ENCODE measurements around the gene SPATC1L. TPM values are rescaled to one million over a fixed set of nuclear protein-coding genes. Genes with fewer than 3 reads are reported as not detected.

SPATC1L gene
- polyA plus RNA-seq, 2 of the 4 experiments (the other 2 are of a cell fraction), result 0.14 TPM; not detected in 1

DNA sequence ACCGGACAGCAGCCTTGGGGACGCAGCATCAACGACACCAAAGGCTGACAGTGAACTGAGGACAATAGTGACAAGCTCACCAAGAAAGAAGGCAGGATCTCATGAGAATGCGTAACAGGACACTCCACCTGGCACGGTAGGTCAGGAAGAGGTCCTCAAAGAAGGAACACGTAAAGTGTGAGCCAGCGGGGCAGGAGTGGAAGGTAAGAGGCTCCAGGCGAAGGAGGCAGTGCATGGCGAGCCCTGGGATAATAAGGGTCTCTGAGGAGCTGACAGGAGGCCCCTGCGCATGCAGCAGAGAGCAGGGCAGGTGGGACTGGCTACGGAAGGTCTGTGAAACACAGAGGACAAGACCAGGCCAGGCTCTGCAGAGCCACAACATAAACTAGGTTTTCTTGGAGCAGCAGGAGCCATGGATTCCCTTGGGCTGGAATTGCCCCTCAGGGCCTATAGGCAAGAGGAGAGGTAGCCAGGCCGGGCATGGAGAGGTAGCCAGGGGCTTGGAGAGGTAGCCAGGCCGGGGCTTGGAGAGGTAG, 36.1 kb upstream of the SPATC1L start:
- Histone ChIP-seq H3K9me3 (no peaks in the 10 kb centered on the region), H3K4me2 (no peak overlapping the region), H3K4me1 (no peaks in the 10 kb centered on the region), H3K27ac (no peak overlapping the region), H3K4me3 (no peak overlapping the region)
- 88% methylated on average over 13 of the region's 13 CpGs for WGBS (ENCODE audit: missing lambda C conversion rate)
- ChIA-PET CTCF (no interaction called here), POLR2A (no interaction called here)
- TF ChIP-seq CHD4 (IDR thresholded peaks at IDR 0.05; ENCODE audit: borderline replicate concordance) (no peak), HDAC2 (IDR thresholded peaks at IDR 0.05) (no peak), RFX5 (IDR thresholded peaks at IDR 0.05) (no peak), HEYL (CRISPR knock-in tag; IDR thresholded peaks at IDR 0.05) (no peak), NPAS2 (CRISPR knock-in tag; IDR thresholded peaks at IDR 0.05; ENCODE audit: borderline replicate concordance) (no peak)
- FAIRE-seq (no peak), DNase-seq (ENCODE audit: low read depth in 1 of 2, low spot score in 1 of 2) (no peak), ATAC-seq (no peak)

DNA sequence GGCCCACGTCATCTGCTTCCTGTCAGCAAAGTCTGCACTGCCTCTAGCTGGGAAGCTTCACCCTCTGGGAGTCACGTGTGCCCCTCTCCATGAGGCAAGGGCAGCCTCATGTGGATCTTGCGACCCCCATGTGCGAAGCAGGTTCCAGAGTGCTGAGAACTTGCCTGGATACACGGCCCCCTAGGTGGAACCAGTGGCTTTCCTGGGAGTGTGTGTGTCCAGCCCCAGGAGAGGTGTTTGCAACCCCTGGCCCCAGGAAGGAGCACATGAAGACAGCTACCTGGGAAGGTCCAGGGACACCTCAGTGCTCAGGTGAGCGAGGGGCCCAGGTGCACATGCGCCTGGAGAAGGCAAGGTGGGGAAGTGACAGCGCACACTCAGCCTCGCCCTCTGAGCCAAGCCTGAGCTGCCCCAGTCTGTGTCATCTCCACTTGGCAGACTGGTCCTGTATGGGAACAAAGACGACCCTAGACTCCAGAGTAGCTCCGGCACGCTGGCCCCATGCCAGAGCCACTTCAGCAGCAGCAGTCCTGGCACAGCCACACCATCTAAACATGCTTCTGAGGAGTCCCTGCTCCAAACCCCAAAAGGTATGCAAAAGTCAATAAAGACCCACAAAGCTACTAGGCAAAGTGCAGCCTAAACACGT, 35.5 kb upstream of the SPATC1L start:
- CTCF ChIA-PET, result no interaction called here
- FAIRE-seq, result no peak
- TF ChIP-seq FOSB (CRISPR knock-in tag; IDR thresholded peaks at IDR 0.05), result no peak
- no peak for TF ChIP-seq MAZ (IDR thresholded peaks at IDR 0.05; ENCODE audit: borderline replicate concordance, low read depth, low read length)
- TF ChIP-seq, protein P1, sequence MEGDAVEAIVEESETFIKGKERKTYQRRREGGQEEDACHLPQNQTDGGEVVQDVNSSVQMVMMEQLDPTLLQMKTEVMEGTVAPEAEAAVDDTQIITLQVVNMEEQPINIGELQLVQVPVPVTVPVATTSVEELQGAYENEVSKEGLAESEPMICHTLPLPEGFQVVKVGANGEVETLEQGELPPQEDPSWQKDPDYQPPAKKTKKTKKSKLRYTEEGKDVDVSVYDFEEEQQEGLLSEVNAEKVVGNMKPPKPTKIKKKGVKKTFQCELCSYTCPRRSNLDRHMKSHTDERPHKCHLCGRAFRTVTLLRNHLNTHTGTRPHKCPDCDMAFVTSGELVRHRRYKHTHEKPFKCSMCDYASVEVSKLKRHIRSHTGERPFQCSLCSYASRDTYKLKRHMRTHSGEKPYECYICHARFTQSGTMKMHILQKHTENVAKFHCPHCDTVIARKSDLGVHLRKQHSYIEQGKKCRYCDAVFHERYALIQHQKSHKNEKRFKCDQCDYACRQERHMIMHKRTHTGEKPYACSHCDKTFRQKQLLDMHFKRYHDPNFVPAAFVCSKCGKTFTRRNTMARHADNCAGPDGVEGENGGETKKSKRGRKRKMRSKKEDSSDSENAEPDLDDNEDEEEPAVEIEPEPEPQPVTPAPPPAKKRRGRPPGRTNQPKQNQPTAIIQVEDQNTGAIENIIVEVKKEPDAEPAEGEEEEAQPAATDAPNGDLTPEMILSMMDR (IDR thresholded peaks at IDR 0.05), result no peak
- TF ChIP-seq CBX2 (IDR thresholded peaks at IDR 0.05; ENCODE audit: borderline replicate concordance, low read depth), result no peak
- no peak for TF ChIP-seq BHLHE40 (IDR thresholded peaks at IDR 0.05; ENCODE audit: low read depth, low read length)
- TF ChIP-seq HEYL (CRISPR knock-in tag; IDR thresholded peaks at IDR 0.05), result no peak

DNA sequence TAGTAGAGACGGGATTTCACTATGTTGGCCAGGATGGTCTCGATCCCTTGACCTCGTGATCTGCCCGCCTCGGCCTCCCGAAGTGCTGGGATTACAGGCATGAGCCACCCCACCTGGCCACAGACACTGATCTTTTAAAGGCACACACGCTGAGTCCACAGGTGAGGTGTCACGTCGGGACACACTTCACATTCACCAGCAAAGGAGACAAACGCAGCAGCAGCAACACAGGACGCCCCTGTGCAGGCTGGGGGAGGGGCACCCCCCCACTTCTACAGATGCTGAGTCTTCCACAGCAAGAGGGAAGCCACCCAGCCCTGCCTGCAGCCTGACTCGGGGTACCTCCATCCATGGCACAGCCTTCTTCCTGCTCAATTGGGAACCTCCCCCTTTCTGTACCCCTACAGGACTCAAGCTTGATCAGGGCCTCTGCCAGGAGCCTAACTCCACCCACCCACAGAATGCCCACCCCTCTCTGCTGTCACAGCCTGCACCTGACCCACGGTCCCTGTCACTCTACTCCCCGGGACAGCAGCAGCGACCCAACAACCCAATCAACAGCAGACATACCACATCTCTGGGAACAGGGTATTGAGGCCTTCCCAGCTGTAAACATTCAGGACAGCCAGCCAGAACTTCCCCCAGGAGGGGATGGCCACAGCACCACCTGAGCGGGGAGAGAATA, 34.8 kb upstream of the SPATC1L start:
- Histone ChIP-seq H3K9me3 (no peaks in the 10 kb centered on the region), H3K4me2 (no peak overlapping the region), H3K27ac (no peak overlapping the region), H3K4me1 (no peaks in the 10 kb centered on the region), H3K4me3 (no peak overlapping the region)
- ATAC-seq (no peak), FAIRE-seq (no peak), DNase-seq (ENCODE audit: low read depth in 1 of 2, low spot score in 1 of 2) (no peak)
- TF ChIP-seq GATA3 (IDR thresholded peaks at IDR 0.05; ENCODE audit: borderline replicate concordance), result no peak
- no peak for TF ChIP-seq HOXB5 (CRISPR knock-in tag; IDR thresholded peaks at IDR 0.05)
- TF ChIP-seq NFE2L2 (conservative IDR thresholded peaks at IDR 0.05; ENCODE audit: low read length), result no peak
- no peak for TF ChIP-seq ZSCAN20 (CRISPR knock-in tag; IDR thresholded peaks at IDR 0.05)
- TF ChIP-seq RNF2 (IDR thresholded peaks at IDR 0.05; ENCODE audit: borderline replicate concordance, low read depth), result no peak
- no peak for TF ChIP-seq CBX2 (IDR thresholded peaks at IDR 0.05; ENCODE audit: borderline replicate concordance, low read depth)
- TF ChIP-seq, protein P2, sequence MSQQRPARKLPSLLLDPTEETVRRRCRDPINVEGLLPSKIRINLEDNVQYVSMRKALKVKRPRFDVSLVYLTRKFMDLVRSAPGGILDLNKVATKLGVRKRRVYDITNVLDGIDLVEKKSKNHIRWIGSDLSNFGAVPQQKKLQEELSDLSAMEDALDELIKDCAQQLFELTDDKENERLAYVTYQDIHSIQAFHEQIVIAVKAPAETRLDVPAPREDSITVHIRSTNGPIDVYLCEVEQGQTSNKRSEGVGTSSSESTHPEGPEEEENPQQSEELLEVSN (IDR thresholded peaks at IDR 0.05; ENCODE audit: borderline replicate concordance, low read depth), result no peak
- TF ChIP-seq HOXA7 (CRISPR knock-in tag; IDR thresholded peaks at IDR 0.05), result no peak
- TF ChIP-seq NPAS2 (CRISPR knock-in tag; IDR thresholded peaks at IDR 0.05; ENCODE audit: borderline replicate concordance), result no peak
- TF ChIP-seq HDAC2 (IDR thresholded peaks at IDR 0.05), result no peak
- TF ChIP-seq PHF8 (IDR thresholded peaks at IDR 0.05; ENCODE audit: borderline replicate concordance, low read depth), result no peak
- TF ChIP-seq, protein P3, sequence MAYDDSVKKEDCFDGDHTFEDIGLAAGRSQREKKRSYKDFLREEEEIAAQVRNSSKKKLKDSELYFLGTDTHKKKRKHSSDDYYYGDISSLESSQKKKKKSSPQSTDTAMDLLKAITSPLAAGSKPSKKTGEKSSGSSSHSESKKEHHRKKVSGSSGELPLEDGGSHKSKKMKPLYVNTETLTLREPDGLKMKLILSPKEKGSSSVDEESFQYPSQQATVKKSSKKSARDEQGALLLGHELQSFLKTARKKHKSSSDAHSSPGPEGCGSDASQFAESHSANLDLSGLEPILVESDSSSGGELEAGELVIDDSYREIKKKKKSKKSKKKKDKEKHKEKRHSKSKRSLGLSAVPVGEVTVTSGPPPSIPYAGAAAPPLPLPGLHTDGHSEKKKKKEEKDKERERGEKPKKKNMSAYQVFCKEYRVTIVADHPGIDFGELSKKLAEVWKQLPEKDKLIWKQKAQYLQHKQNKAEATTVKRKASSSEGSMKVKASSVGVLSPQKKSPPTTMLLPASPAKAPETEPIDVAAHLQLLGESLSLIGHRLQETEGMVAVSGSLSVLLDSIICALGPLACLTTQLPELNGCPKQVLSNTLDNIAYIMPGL (CRISPR knock-in tag; IDR thresholded peaks at IDR 0.05; ENCODE audit: borderline replicate concordance), result no peak
- no peak for TF ChIP-seq RAD21 (conservative IDR thresholded peaks at IDR 0.05 in 1 of 2, IDR thresholded peaks at IDR 0.05 in 1 of 2)
- TF ChIP-seq RARB (CRISPR knock-in tag; IDR thresholded peaks at IDR 0.05), result no peak
- TF ChIP-seq JUNB (IDR thresholded peaks at IDR 0.05), result no peak
- TF ChIP-seq, protein P4, sequence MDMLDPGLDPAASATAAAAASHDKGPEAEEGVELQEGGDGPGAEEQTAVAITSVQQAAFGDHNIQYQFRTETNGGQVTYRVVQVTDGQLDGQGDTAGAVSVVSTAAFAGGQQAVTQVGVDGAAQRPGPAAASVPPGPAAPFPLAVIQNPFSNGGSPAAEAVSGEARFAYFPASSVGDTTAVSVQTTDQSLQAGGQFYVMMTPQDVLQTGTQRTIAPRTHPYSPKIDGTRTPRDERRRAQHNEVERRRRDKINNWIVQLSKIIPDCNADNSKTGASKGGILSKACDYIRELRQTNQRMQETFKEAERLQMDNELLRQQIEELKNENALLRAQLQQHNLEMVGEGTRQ (IDR thresholded peaks at IDR 0.05), result no peak
- no peak for TF ChIP-seq EHF (CRISPR knock-in tag; IDR thresholded peaks at IDR 0.05)
- POLR2A ChIA-PET, result no interaction called here
- 85% methylated on average over 12 of the region's 16 CpGs for WGBS (ENCODE audit: missing lambda C conversion rate)
- CTCF ChIA-PET, result no interaction called here

More for the DNA sequence above, 35.5 kb upstream of the SPATC1L start:
- no peak for ATAC-seq
- Histone ChIP-seq H3K27ac (no peak overlapping the region), H3K4me1 (no peaks in the 10 kb centered on the region), H3K4me3 (no peak overlapping the region), H3K9me3 (no peaks in the 10 kb centered on the region), H3K4me2 (no peak overlapping the region)
- WGBS (ENCODE audit: missing lambda C conversion rate), result 87% methylated on average over 6 of the region's 13 CpGs
- DNase-seq (ENCODE audit: low read depth in 1 of 2, low spot score in 1 of 2), result no peak
- POLR2A ChIA-PET, result no interaction called here
